Activated CD4-positive, alpha-beta T cell treated with anti-CD3 and anti-CD28 coated beads for 24 hours (primary cell): ENCODE measurements around the gene MYO3B.

Experiments
- DNase-seq, 2 donors: peaks; one replicate each; pipeline ENCODE4 v3.0.0-alpha.2; 2020; ENCODE audit warnings: low read depth in 2 of 2

The MYO3B gene

GRCh38 chr2:170695521-170696410 lies 517.8 kb downstream of the MYO3B start:
- DNase-seq, result no peak

DNA sequence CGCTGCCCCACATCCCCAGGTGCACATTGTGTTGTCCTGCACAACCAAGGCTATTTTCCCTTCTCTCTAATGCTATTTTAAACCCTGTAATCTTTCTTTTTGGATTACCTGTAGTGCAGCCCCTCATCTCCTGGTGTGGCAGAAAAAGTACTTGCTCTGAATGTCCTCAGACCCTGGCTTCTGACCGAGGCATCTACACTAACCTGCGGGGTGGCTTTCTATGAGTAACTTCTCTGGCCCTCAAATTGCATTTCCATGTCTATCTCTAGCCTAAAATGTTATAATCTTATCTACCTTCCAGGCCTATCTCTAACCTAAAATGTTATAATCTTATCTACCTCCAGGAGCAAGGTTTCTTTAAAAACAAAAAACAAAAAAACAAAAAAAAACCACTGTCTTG lies 519.0 kb downstream of the MYO3B start:
- DNase-seq, result no peak

- no peak for DNase-seq
Measured at GRCh38 chr2:170701011-170701410, 523.1 kb downstream of the MYO3B start.

DNA sequence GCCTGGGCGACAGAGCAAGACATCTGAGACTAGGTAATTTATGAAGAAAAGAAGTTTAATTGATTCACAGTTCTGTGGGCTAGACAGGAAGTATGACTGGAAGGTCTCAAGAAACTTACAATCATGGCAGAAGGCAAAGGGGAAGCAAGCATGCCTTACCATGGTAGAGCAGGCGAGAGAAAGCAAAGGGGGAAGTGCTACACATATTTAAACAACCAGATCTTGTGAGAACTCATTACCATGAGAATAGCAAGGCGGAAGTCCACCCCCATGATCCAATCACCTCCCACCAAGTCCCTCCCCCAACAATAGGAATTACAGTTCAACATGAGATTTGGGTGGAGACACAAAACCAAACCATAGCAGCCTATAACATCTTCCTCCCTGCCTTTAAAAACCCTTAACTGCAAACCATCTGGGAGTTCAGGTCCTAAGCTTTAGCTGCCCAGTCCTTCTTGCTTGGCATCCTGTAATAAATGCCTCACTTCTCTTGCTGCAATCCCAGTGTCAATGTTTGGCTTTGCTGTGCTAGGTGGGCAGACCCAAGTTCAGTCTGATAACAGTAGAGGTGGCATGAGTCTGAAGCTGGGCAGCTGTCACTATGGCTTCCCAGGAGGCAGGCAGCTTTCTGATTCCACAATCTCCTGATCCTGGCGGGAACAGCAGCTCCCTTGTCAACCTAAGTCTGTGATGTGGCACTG lies 526.0 kb downstream of the MYO3B start:
- DNase-seq, result no peak
